Esophagus squamous epithelium (tissue), 4 donors: ENCODE data around the gene ZNF600.
"Not testable (repeated sequence)": the region's sequence is repeated elsewhere in the genome, so short reads cannot be mapped to it uniquely, and the experiment has no call there.

Source experiments
- CTCF ChIP-seq, 6 experiments: fragments of 450-650 bp in 4 of 6; fragments of 200-600 bp in 2 of 6; sonication (generic) in 2 of 6; IDR thresholded peaks; one replicate each; pipeline ENCODE4 v1.5.1; 2016 to 2019; ENCODE audit warnings: antibody characterized with exemption in 6 of 6, mild to moderate bottlenecking in 4 of 6, moderate library complexity in 4 of 6
- POLR2A ChIP-seq, 4 donors: fragments of 450-650 bp; IDR thresholded peaks; one replicate each; pipeline ENCODE4 v1.6.1; 2017; ENCODE audit warnings: antibody characterized with exemption in 4 of 4, mild to moderate bottlenecking in 4 of 4, moderate library complexity in 3 of 4

DNA sequence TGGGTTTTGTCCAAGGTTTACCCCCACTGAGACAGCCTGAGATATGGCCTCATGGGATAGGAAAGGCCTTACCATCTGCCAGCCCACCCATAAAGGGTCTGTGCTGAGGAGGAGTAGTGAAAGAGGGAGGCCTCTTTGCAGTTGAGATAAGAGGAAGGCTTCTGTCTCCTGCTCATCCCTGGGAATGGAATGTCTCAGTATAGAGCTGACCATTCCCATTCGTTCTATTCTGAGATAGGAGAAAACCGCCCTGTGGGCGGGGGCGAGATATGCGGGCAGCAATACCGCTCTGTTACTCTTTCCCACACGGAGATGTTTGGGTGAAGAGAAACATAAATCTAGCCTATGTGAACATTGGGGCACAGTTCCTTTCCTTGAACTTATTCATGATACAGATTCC lies 45.2 kb downstream of the ZNF600 start:
- not testable (repeated sequence) for TF ChIP-seq CTCF, POLR2A (IDR thresholded peaks at IDR 0.05)
